NT2/D1 (cell line): ENCODE data around the gene TMEM217.
"Not testable (repeated sequence)": the region's sequence is repeated elsewhere in the genome, so short reads cannot be mapped to it uniquely, and the experiment has no call there.

Experiments used
- DNase-seq: peaks from one replicate; pipeline ENCODE4 v3.0.0-alpha.2; 2011; ENCODE audit warnings: low read depth, low spot score
- H3K27me3 ChIP-seq: 2 replicates; pipeline ENCODE4 v1.6.0; 2011; ENCODE audit warnings: mild to moderate bottlenecking; ENCODE audit not compliant: insufficient read length, insufficient read depth
- H3K36me3 ChIP-seq: 2 replicates; pipeline ENCODE4 v1.6.1; 2011; ENCODE audit warnings: mild to moderate bottlenecking, low read length, mixed read lengths; ENCODE audit not compliant: insufficient read depth, insufficient read length
- H3K4me1 ChIP-seq: 2 replicates; pipeline ENCODE4 v1.5.1; 2011; ENCODE audit not compliant: insufficient read depth, insufficient read length
- H3K4me3 ChIP-seq: 2 replicates; pipeline ENCODE4 v1.5.1; 2011; ENCODE audit warnings: low read depth; ENCODE audit not compliant: insufficient read length
- H3K9ac ChIP-seq: 2 replicates; pipeline ENCODE4 v1.6.0; 2011; ENCODE audit warnings: low read depth; ENCODE audit not compliant: insufficient read length
- H3K9me3 ChIP-seq: 2 replicates; pipeline ENCODE4 v1.5.1; 2011; ENCODE audit warnings: mild to moderate bottlenecking, low read length; ENCODE audit not compliant: insufficient read depth
- SUZ12 ChIP-seq: IDR thresholded peaks from 2 replicates; pipeline ENCODE4 v1.6.1; 2011; ENCODE audit not compliant: insufficient read length, insufficient read depth; ENCODE audit errors: extremely low read depth
- YY1 ChIP-seq: IDR thresholded peaks from 2 replicates; pipeline ENCODE4 v1.6.1; 2011; ENCODE audit not compliant: insufficient read length, insufficient read depth
- ZNF274 ChIP-seq: IDR thresholded peaks from 2 replicates; pipeline ENCODE4 v1.6.1; 2011; ENCODE audit warnings: mild to moderate bottlenecking, low read depth, low read length

TMEM217 gene

DNA sequence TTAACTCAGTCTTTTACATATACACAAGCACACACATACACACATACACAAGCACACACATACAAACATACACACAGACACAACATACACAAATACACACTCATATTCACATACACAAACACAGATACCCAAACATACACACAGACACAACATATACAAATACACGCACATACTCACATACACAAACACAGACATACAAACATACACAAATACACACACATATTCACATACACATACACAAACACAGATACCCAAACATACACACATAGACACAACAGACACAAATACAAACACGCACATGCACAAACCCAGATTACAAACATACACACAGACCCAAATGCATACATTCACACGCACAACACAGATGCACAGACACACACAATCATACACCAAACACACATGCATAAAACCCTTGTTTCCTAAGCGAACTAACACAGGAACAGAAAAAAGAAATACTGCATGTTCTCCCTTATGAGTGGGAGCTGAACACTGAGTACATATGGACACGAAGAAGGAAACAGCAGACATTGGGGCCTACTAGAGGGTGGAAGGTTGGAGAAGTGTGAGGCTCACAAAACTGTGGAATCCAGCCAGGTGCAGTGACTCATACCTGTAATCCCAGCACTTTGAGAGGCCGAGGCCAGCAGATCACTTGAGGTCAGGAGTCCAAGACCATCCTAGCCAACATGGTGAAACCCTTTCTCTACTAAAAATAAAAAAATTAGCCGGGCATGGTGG, 53.8 kb downstream of the TMEM217 start:
- Histone ChIP-seq H3K9ac (no peak overlapping the region), H3K9me3 (no peaks in the 10 kb centered on the region), H3K4me1 (peaks cover 2% of the 10 kb centered on the region), H3K27me3 (no peaks in the 10 kb centered on the region), H3K4me3 (no peak overlapping the region), H3K36me3 (no peaks in the 10 kb centered on the region)
- TF ChIP-seq SUZ12 (no peak), ZNF274 (no peak), YY1 (no peak)
- DNase-seq: no peak

DNA sequence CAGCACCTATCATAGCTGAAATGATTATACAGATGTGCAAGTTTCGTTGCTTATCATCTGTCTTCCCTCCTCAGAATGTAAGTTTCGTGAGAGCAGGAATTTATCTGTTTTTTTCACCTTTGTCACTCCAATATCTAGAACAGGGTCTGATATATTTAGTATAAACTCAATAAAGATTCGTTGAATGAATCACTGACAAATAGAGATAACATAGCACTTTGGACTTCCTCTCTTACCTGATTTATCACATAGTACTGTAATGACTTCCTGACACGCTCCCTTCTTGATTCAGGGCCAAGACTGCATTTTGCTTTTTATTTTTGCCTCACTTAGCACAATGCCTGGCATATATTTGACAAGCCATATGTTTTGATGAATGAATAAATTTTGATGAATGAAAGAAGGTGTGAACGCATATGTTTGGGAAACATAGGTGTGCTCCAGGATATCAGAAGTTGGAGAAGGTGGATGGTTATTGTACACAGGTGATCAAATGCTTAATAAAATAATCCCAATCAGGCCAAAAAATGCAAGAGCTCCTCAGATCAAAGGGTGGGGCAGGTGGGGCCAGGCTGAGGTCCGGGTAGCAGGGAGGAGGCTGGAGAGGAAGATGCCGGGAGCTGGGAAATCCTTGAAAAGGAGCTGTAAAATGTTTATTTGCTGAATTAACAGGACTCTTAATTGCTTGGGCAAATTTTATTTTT, 55.0 kb downstream of the TMEM217 start:
- H3K4me3 ChIP-seq: no peak overlapping the region
- H3K4me1 ChIP-seq: no peaks in the 10 kb centered on the region
- H3K9me3 ChIP-seq: no peaks in the 10 kb centered on the region
- H3K36me3 ChIP-seq: no peaks in the 10 kb centered on the region
- no peak overlapping the region for H3K9ac ChIP-seq
- DNase-seq: no peak
- no peak for TF ChIP-seq ZNF274
- TF ChIP-seq YY1: no peak
- no peak for TF ChIP-seq SUZ12
- no peaks in the 10 kb centered on the region for H3K27me3 ChIP-seq

- DNase-seq: no peak
- TF ChIP-seq SUZ12 (no peak), YY1 (no peak), ZNF274 (no peak)
- H3K27me3 ChIP-seq: no peaks in the 10 kb centered on the region
Measured at GRCh38 chr6:37201726-37202125, 56.2 kb downstream of the TMEM217 start.

GRCh38 chr6:37200085-37200484, 57.9 kb downstream of the TMEM217 start:
- H3K27me3 ChIP-seq: no peaks in the 10 kb centered on the region
- no peak overlapping the region for H3K4me3 ChIP-seq
- no peak for TF ChIP-seq ZNF274
- no peak for TF ChIP-seq YY1
- TF ChIP-seq SUZ12: no peak
- H3K9ac ChIP-seq: no peak overlapping the region
- no peaks in the 10 kb centered on the region for H3K36me3 ChIP-seq
- no peak for DNase-seq
- no peaks in the 10 kb centered on the region for H3K9me3 ChIP-seq
- H3K4me1 ChIP-seq: no peaks in the 10 kb centered on the region

More at GRCh38 chr6:37201726-37202125, 56.2 kb downstream of the TMEM217 start:
- H3K4me3 ChIP-seq: no peak overlapping the region
- no peaks in the 10 kb centered on the region for H3K9me3 ChIP-seq
- H3K9ac ChIP-seq: no peak overlapping the region
- H3K36me3 ChIP-seq: no peaks in the 10 kb centered on the region
- no peaks in the 10 kb centered on the region for H3K4me1 ChIP-seq

- not testable (repeated sequence) for H3K4me1 ChIP-seq, H3K27me3 ChIP-seq, H3K36me3 ChIP-seq, H3K9me3 ChIP-seq, H3K4me3 ChIP-seq, H3K9ac ChIP-seq, DNase-seq
Measured at GRCh38 chr6:37196451-37196850, 61.5 kb downstream of the TMEM217 start.

- not testable (repeated sequence) for H3K9me3 ChIP-seq, H3K27me3 ChIP-seq, H3K9ac ChIP-seq, DNase-seq, H3K36me3 ChIP-seq, H3K4me3 ChIP-seq, H3K4me1 ChIP-seq
Measured at GRCh38 chr6:37194886-37195285, 63.1 kb downstream of the TMEM217 start.

DNA sequence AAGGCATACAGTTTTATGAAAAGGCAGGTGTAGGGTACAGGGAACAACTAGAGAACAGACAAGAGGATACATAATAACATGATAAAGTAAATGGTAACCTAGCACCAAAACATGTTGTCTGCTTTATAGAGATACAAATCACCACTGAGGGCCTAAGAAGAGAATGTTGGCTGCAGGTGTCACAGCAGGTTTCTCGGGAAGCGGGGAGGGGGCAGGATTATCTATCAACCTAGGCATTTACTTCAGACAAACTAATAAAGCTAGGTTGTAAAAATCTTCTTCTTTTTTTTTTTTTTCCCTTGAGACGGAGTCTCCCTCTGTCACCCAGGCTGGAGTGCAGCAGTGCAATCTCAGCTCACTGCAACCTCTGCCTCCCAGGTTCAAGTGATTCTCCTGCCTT, 65.3 kb downstream of the TMEM217 start:
- H3K36me3 ChIP-seq: no peaks in the 10 kb centered on the region
- no peak overlapping the region for H3K4me3 ChIP-seq
- DNase-seq: no peak
- no peaks in the 10 kb centered on the region for H3K4me1 ChIP-seq
- H3K9ac ChIP-seq: no peak overlapping the region
- no peaks in the 10 kb centered on the region for H3K27me3 ChIP-seq
- TF ChIP-seq YY1: no peak
- TF ChIP-seq SUZ12: no peak
- TF ChIP-seq ZNF274: no peak
- H3K9me3 ChIP-seq: no peaks in the 10 kb centered on the region

DNA sequence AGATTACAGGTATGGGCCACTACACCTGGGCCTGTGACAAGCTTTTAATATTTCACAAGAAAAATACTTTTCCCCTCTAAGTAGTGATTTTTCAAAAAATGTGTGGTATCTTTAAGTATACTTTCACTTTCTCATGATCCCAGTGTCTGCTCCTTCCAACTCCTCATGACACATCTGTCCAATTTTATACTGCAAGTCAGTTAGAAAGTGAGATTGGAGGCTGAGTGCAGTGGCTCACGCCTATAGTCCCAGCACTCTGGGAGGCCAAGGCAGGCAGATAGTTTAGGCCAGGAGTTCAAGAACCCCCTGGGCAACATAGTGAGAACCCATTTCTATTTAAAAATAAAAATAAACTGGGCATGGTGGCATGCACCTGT, 67.8 kb downstream of the TMEM217 start:
- H3K36me3 ChIP-seq: no peaks in the 10 kb centered on the region
- H3K9ac ChIP-seq: no peak overlapping the region
- no peaks in the 10 kb centered on the region for H3K27me3 ChIP-seq
- no peak overlapping the region for H3K4me3 ChIP-seq
- no peaks in the 10 kb centered on the region for H3K4me1 ChIP-seq
- TF ChIP-seq YY1: no peak
- TF ChIP-seq SUZ12: no peak
- no peak for TF ChIP-seq ZNF274
- H3K9me3 ChIP-seq: no peaks in the 10 kb centered on the region
- DNase-seq: no peak
